Osteoblast (primary cell): ENCODE results near the gene DNASE1L3. TPM values are rescaled to one million over a fixed set of nuclear protein-coding genes. Genes with fewer than 3 reads are reported as not detected.

Experiments used
- DNase-seq: peaks from one replicate; pipeline ENCODE4 v3.0.0; 2011; ENCODE audit warnings: low spot score, mixed read lengths; ENCODE audit not compliant: insufficient read length; ENCODE audit errors: missing footprints
- H2AFZ ChIP-seq: 2 replicates; pipeline ENCODE4 v1.6.0; 2011; ENCODE audit warnings: mild to moderate bottlenecking, low read length
- H3K27ac ChIP-seq: 2 replicates; pipeline ENCODE4 v1.5.1; 2011; ENCODE audit warnings: mild to moderate bottlenecking, low read depth, low read length, moderate library complexity
- H3K27me3 ChIP-seq: 2 replicates; pipeline ENCODE4 v1.6.0; 2012; ENCODE audit warnings: mild to moderate bottlenecking, control low read depth, inconsistent platforms, low read length, moderate library complexity; ENCODE audit not compliant: insufficient read depth
- H3K36me3 ChIP-seq: 2 replicates; pipeline ENCODE4 v1.5.1; 2011; ENCODE audit warnings: mild to moderate bottlenecking, low read length, control low read depth, moderate library complexity; ENCODE audit not compliant: insufficient read depth
- H3K4me1 ChIP-seq: 2 replicates; pipeline ENCODE4 v1.5.1; 2011; ENCODE audit warnings: mild to moderate bottlenecking, low read length, control low read depth, moderate library complexity; ENCODE audit not compliant: insufficient read depth
- H3K4me2 ChIP-seq: 2 replicates; pipeline ENCODE4 v1.6.0; 2011; ENCODE audit warnings: mild to moderate bottlenecking, low read length; ENCODE audit not compliant: insufficient read depth
- H3K4me3 ChIP-seq: fragments of 200-600 bp; sonication (generic); 3 replicates; pipeline ENCODE4 v1.5.1; 2012; ENCODE audit warnings: mild to moderate bottlenecking, low read length, inconsistent platforms; ENCODE audit not compliant: insufficient read depth
- H3K79me2 ChIP-seq: 2 replicates; pipeline ENCODE4 v1.6.0; 2012; ENCODE audit warnings: mild to moderate bottlenecking, low read length, control low read depth, inconsistent platforms; ENCODE audit not compliant: insufficient read depth
- H3K9me3 ChIP-seq: 2 replicates; pipeline ENCODE4 v1.5.1; 2011; ENCODE audit warnings: low read depth, low read length, control low read depth
- H4K20me1 ChIP-seq: 2 replicates; pipeline ENCODE4 v1.6.0; 2012; ENCODE audit warnings: mild to moderate bottlenecking, low read length, control low read depth; ENCODE audit not compliant: insufficient read depth
- total RNA-seq: library from RNA; depleted of rRNA; stranded (reverse); fragments of >200 nt; gene quantifications from 2 replicates; pipeline ENCODE4 v1.2.3, GENCODE V29; 2012
- TF ChIP-seq, protein P1 (sequence below): IDR thresholded peaks from 2 replicates; pipeline ENCODE4 v1.5.1; 2011; ENCODE audit warnings: mild to moderate bottlenecking, low read depth, low read length, moderate library complexity; ENCODE audit errors: extremely low read depth

The DNASE1L3 gene
- total RNA-seq, 1 donor, result not detected

DNA sequence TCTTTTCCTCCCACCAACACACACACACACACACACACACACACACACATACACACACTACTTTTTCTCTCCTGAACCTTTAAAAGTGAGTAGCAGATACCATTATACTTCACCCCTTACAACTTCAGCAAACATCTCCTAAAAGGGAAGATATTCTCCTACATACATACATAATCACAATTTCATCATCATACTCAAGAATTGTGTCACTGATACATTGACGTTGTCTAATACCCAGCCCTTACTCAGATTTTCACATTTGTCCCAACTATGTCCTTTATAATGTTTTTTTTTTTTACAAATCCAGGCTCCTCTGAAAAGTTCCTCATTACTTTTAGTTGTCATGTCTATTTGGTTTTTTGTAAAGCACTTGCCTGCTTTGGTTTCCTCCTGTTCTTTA is 45.3 kb upstream of the DNASE1L3 start:
- TF ChIP-seq, protein P1, sequence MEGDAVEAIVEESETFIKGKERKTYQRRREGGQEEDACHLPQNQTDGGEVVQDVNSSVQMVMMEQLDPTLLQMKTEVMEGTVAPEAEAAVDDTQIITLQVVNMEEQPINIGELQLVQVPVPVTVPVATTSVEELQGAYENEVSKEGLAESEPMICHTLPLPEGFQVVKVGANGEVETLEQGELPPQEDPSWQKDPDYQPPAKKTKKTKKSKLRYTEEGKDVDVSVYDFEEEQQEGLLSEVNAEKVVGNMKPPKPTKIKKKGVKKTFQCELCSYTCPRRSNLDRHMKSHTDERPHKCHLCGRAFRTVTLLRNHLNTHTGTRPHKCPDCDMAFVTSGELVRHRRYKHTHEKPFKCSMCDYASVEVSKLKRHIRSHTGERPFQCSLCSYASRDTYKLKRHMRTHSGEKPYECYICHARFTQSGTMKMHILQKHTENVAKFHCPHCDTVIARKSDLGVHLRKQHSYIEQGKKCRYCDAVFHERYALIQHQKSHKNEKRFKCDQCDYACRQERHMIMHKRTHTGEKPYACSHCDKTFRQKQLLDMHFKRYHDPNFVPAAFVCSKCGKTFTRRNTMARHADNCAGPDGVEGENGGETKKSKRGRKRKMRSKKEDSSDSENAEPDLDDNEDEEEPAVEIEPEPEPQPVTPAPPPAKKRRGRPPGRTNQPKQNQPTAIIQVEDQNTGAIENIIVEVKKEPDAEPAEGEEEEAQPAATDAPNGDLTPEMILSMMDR, result no peak
- Histone ChIP-seq H4K20me1 (no peaks in the 10 kb centered on the region), H2AFZ (no peak overlapping the region), H3K9me3 (no peaks in the 10 kb centered on the region), H3K36me3 (no peaks in the 10 kb centered on the region), H3K79me2 (no peaks in the 10 kb centered on the region), H3K4me3 (no peak overlapping the region), H3K27me3 (no peaks in the 10 kb centered on the region), H3K4me1 (peaks cover 13% of the 10 kb centered on the region), H3K4me2 (no peak overlapping the region), H3K27ac (no peak overlapping the region)
- no peak for DNase-seq

GRCh38 chr3:58254144-58254543 is 43.4 kb upstream of the DNASE1L3 start:
- no peaks in the 10 kb centered on the region for H3K36me3 ChIP-seq
- TF ChIP-seq, protein P1, result no peak
- peaks cover 4% of the 10 kb centered on the region for H4K20me1 ChIP-seq
- H3K27me3 ChIP-seq, result no peaks in the 10 kb centered on the region
- no peak overlapping the region for H3K27ac ChIP-seq
- no peaks in the 10 kb centered on the region for H3K4me1 ChIP-seq
- H3K4me2 ChIP-seq, result no peak overlapping the region
- H3K4me3 ChIP-seq, result no peak overlapping the region
- DNase-seq, result no peak
- H3K9me3 ChIP-seq, result no peaks in the 10 kb centered on the region
- H3K79me2 ChIP-seq, result no peaks in the 10 kb centered on the region
- H2AFZ ChIP-seq, result no peak overlapping the region

DNA sequence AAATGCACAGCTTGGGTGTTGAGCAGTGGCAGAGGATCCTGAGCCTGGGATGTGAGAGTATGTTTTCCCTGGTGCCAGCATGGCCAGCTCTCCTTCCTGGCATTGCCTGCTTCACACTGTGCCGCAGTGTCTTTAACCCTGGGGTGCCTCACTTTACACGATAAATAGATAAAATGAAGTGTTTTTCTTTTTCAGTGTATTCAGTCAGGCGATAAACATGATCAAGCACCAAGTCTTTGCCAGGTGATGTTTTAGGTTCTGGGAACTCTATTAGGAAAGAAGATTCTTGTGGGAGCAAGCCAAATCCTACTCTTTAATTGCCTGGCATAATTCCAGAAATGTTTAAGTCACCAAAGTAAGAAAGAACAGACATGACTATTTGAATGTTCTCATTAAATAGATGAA is 40.9 kb upstream of the DNASE1L3 start:
- Histone ChIP-seq H3K4me2 (no peak overlapping the region), H4K20me1 (peaks cover 4% of the 10 kb centered on the region), H3K4me1 (no peaks in the 10 kb centered on the region), H3K9me3 (no peaks in the 10 kb centered on the region), H3K27ac (no peak overlapping the region), H3K4me3 (no peak overlapping the region), H3K27me3 (no peaks in the 10 kb centered on the region), H2AFZ (no peak overlapping the region), H3K36me3 (no peaks in the 10 kb centered on the region), H3K79me2 (no peaks in the 10 kb centered on the region)
- TF ChIP-seq, protein P1, result no peak
- no peak for DNase-seq

GRCh38 chr3:58250093-58250707 is 39.4 kb upstream of the DNASE1L3 start:
- TF ChIP-seq, protein P1, result no peak
- H3K79me2 ChIP-seq, result peaks cover 3% of the 10 kb centered on the region
- H3K27me3 ChIP-seq, result no peaks in the 10 kb centered on the region
- peaks cover 4% of the 10 kb centered on the region for H4K20me1 ChIP-seq
- H3K4me3 ChIP-seq, result no peak overlapping the region
- no peaks in the 10 kb centered on the region for H3K36me3 ChIP-seq
- H3K4me2 ChIP-seq, result no peak overlapping the region
- no peaks in the 10 kb centered on the region for H3K4me1 ChIP-seq
- no peak overlapping the region for H2AFZ ChIP-seq
- no peak overlapping the region for H3K27ac ChIP-seq
- no peaks in the 10 kb centered on the region for H3K9me3 ChIP-seq
- DNase-seq, result no peak
